IMR-90 (cell line): Measurements from ENCODE around the gene GNA14. TPM values are rescaled to one million over a fixed set of nuclear protein-coding genes. Genes with fewer than 3 reads are reported as not detected.

Source experiments
- ATAC-seq: fragments of 200-7000 bp; cut with Tn5 transposase; 2 replicates; pipeline ENCODE4 v1.9.1; 2020; ENCODE audit warnings: low read depth, mild to moderate bottlenecking, moderate library complexity
- BruUV-seq: library from RNA; stranded (reverse); fragments of 400-500 nt; replicated peaks from 2 replicates; lab custom pipeline; 2021; lab: Mats Ljungman, UMichigan
- CTCF ChIA-PET: fragments of 300-600 bp; formaldehyde crosslinking; extraction: SDS; loops from one replicate; lab custom pipeline; 2021; ENCODE audit warnings: antibody characterized with exemption; lab: Yijun Ruan, JAX
- POLR2A ChIA-PET: fragments of 300-600 bp; sonication (Branson Sonifier 250); formaldehyde crosslinking; loops from one replicate; lab custom pipeline; 2022; ENCODE audit warnings: antibody characterized with exemption; ENCODE audit not compliant: unreplicated experiment; lab: Charles Lee
- DNase-seq: peaks from one replicate; pipeline ENCODE4 v3.0.0; 2013
- H2AFZ ChIP-seq: replicated peaks from 2 replicates; pipeline ENCODE3; 2013; ENCODE audit warnings: low read length, mild to moderate bottlenecking; ENCODE audit not compliant: poor library complexity
- H2AK5ac ChIP-seq: 2 replicates; pipeline ENCODE4 v1.6.1; 2013; ENCODE audit warnings: low read depth, low read length, inconsistent platforms
- H2AK9ac ChIP-seq: replicated peaks from 2 replicates; pipeline ENCODE3; 2013; ENCODE audit warnings: mild to moderate bottlenecking, low read depth, low read length, moderate library complexity; ENCODE audit not compliant: poor library complexity
- H2BK120ac ChIP-seq: 2 replicates; pipeline ENCODE4 v1.6.1; 2013; ENCODE audit warnings: low read depth, low read length, inconsistent platforms
- H2BK15ac ChIP-seq: 3 replicates; pipeline ENCODE4 v1.6.1; 2013; ENCODE audit warnings: low read depth, low read length, inconsistent platforms
- H2BK20ac ChIP-seq: 2 replicates; pipeline ENCODE4 v1.6.1; 2013; ENCODE audit warnings: low read depth, mild to moderate bottlenecking, inconsistent platforms, low read length, moderate library complexity
- H2BK5ac ChIP-seq: 2 replicates; pipeline ENCODE4 v1.6.1; 2013; ENCODE audit warnings: mild to moderate bottlenecking, low read depth, low read length, inconsistent platforms; ENCODE audit not compliant: poor library complexity, severe bottlenecking
- H3K14ac ChIP-seq: replicated peaks from 2 replicates; pipeline ENCODE4 v1.6.1; 2013; ENCODE audit warnings: low read depth, low read length, inconsistent platforms
- H3K18ac ChIP-seq: 2 replicates; pipeline ENCODE4 v1.6.1; 2013; ENCODE audit warnings: low read depth, low read length, control low read depth
- H3K23ac ChIP-seq: 2 replicates; pipeline ENCODE4 v1.6.1; 2013; ENCODE audit warnings: low read depth, low read length, inconsistent platforms
- H3K27ac ChIP-seq: 2 replicates; pipeline ENCODE4 v1.5.1; 2013; ENCODE audit warnings: mild to moderate bottlenecking, control low read depth, low read length; ENCODE audit not compliant: insufficient read depth
- H3K27me3 ChIP-seq: 2 replicates; pipeline ENCODE4 v1.6.1; 2013; ENCODE audit warnings: low read length; ENCODE audit not compliant: control insufficient read depth, insufficient read depth
- H3K36me3 ChIP-seq: 2 replicates; pipeline ENCODE4 v1.6.1; 2013; ENCODE audit warnings: low read length, mixed read lengths; ENCODE audit not compliant: control insufficient read depth, insufficient read depth
- H3K4ac ChIP-seq: 2 replicates; pipeline ENCODE4 v1.6.1; 2013; ENCODE audit warnings: low read depth, low read length, inconsistent platforms
- H3K4me1 ChIP-seq: 2 replicates; pipeline ENCODE4 v1.6.1; 2013; ENCODE audit warnings: low read length, mixed read lengths; ENCODE audit not compliant: control insufficient read depth, insufficient read depth
- H3K4me2 ChIP-seq: 2 replicates; pipeline ENCODE4 v1.6.1; 2013; ENCODE audit warnings: low read depth, mild to moderate bottlenecking, control low read depth, low read length, moderate library complexity
- H3K4me3 ChIP-seq: 2 replicates; pipeline ENCODE4 v1.5.1; 2013; ENCODE audit warnings: low read depth, mild to moderate bottlenecking, control low read depth, low read length, moderate library complexity; ENCODE audit not compliant: insufficient read depth
- H3K56ac ChIP-seq: 2 replicates; pipeline ENCODE4 v1.6.1; 2013; ENCODE audit warnings: low read length, inconsistent platforms; ENCODE audit not compliant: insufficient read depth; ENCODE audit errors: extremely low read depth
- H3K79me1 ChIP-seq, 2 experiments: 2 replicates each; pipeline ENCODE4 v1.6.1; 2013; ENCODE audit warnings: low read length in 2 of 2, inconsistent platforms in 1 of 2, low read depth in 1 of 2
- H3K9ac ChIP-seq: 2 replicates; pipeline ENCODE4 v1.6.1; 2013; ENCODE audit warnings: low read depth, low read length, control low read depth
- H3K9me1 ChIP-seq: 2 replicates; pipeline ENCODE4 v1.6.1; 2013; ENCODE audit warnings: low read length, inconsistent platforms; ENCODE audit not compliant: insufficient read depth
- H3K9me3 ChIP-seq: 2 replicates; pipeline ENCODE4 v1.6.1; 2013; ENCODE audit warnings: low read length; ENCODE audit not compliant: control insufficient read depth, insufficient read depth
- H4K20me1 ChIP-seq: 2 replicates; pipeline ENCODE4 v1.6.1; 2013; ENCODE audit warnings: low read length, inconsistent platforms; ENCODE audit not compliant: insufficient read depth
- H4K5ac ChIP-seq: 2 replicates; pipeline ENCODE4 v1.6.1; 2013; ENCODE audit warnings: mild to moderate bottlenecking, low read depth, low read length, control low read depth
- H4K8ac ChIP-seq, 2 experiments: 2 replicates each; pipeline ENCODE4 v1.6.1; 2013; ENCODE audit warnings: low read depth in 2 of 2, low read length in 2 of 2, control low read depth in 1 of 2, inconsistent platforms in 1 of 2
- H4K91ac ChIP-seq: 2 replicates; pipeline ENCODE4 v1.6.1; 2013; ENCODE audit warnings: low read depth, low read length, inconsistent platforms; ENCODE audit not compliant: insufficient read depth
- BHLHE40 ChIP-seq: fragments of 150-350 bp; IDR thresholded peaks from 2 replicates; pipeline ENCODE4 v1.6.1; 2016; ENCODE audit warnings: mild to moderate bottlenecking, low read depth, low read length
- CEBPB ChIP-seq: IDR thresholded peaks from 2 replicates; pipeline ENCODE4 v1.6.1; 2012; ENCODE audit warnings: low read depth, low read length, improper control_type of control experiment
- CHD1 ChIP-seq: IDR thresholded peaks from 2 replicates; pipeline ENCODE4 v1.6.1; 2012; ENCODE audit warnings: low read depth, low read length, improper control_type of control experiment
- ELK1 ChIP-seq: fragments of 150-350 bp; IDR thresholded peaks from 2 replicates; pipeline ENCODE4 v1.6.1; 2016; ENCODE audit warnings: low read depth, mild to moderate bottlenecking, low read length, moderate library complexity, borderline replicate concordance
- FOS ChIP-seq: fragments of 150-350 bp; IDR thresholded peaks from 2 replicates; pipeline ENCODE4 v1.6.1; 2016; ENCODE audit warnings: low read depth, low read length
- MAFK ChIP-seq: IDR thresholded peaks from 2 replicates; pipeline ENCODE4 v1.6.1; 2012; ENCODE audit warnings: low read depth, low read length, improper control_type of control experiment
- MAZ ChIP-seq: IDR thresholded peaks from 2 replicates; pipeline ENCODE4 v1.6.1; 2012; ENCODE audit warnings: low read depth, mild to moderate bottlenecking, low read length, improper control_type of control experiment, moderate library complexity, borderline replicate concordance
- MXI1 ChIP-seq: IDR thresholded peaks from 2 replicates; pipeline ENCODE4 v1.6.1; 2012; ENCODE audit warnings: low read depth, mild to moderate bottlenecking, low read length, moderate library complexity, borderline replicate concordance
- NFE2L2 ChIP-seq: fragments of 150-350 bp; IDR thresholded peaks from 2 replicates; pipeline ENCODE4 v1.6.1; 2016; ENCODE audit warnings: low read depth, mild to moderate bottlenecking, low read length
- POLR2A ChIP-seq: IDR thresholded peaks from 2 replicates; pipeline ENCODE4 v1.6.1; 2012; ENCODE audit warnings: mild to moderate bottlenecking, low read depth, low read length
- RAD21 ChIP-seq: IDR thresholded peaks from 2 replicates; pipeline ENCODE4 v1.6.1; 2012; ENCODE audit warnings: low read length, improper control_type of control experiment
- RCOR1 ChIP-seq: IDR thresholded peaks from 2 replicates; pipeline ENCODE4 v1.6.1; 2012; ENCODE audit warnings: mild to moderate bottlenecking, low read length, improper control_type of control experiment; ENCODE audit not compliant: insufficient replicate concordance
- RFX5 ChIP-seq: IDR thresholded peaks from 2 replicates; pipeline ENCODE4 v1.8.0; 2012; ENCODE audit warnings: low read depth, mild to moderate bottlenecking, low read length, moderate library complexity
- SMC3 ChIP-seq: fragments of 150-350 bp; IDR thresholded peaks from 2 replicates; pipeline ENCODE4 v1.6.1; 2016; ENCODE audit warnings: low read depth, mild to moderate bottlenecking, antibody characterized with exemption, low read length, moderate library complexity
- WGBS, 2 experiments: methylation state at CpG; one replicate each; pipeline versions ENCODE4 v1.1.5 to v1.1.7; 2013; ENCODE audit warnings: missing lambda C conversion rate in 2 of 2; ENCODE audit not compliant: insufficient read length in 1 of 2; ENCODE audit errors: extremely low coverage in 2 of 2; 5-methylcytosine and 5-hydroxymethylcytosine counted together
- dilution Hi-C: fragments of 300-500 bp; cut with HindIII; formaldehyde crosslinking; loops from one replicate; pipeline ENCODE4 v1.14.3; 2018; ENCODE audit warnings: low sequenced_read_pairs; ENCODE audit not compliant: unreplicated experiment
- in situ Hi-C: fragments of 300-500 bp; cut with MboI; formaldehyde crosslinking; loops from 3 replicates; pipeline ENCODE4 v1.14.3; 2019; ENCODE audit warnings: low sequenced_read_pairs, inconsistent platforms, mixed read lengths
- intact Hi-C: fragments of 100-400 bp; cut with micrococcal nuclease; formaldehyde crosslinking; loops from 2 replicates; pipeline ENCODE4 v1.10.0; 2022
- polyA plus RNA-seq, 3 experiments: library from polyadenylated mRNA; depleted of rRNA; stranded (reverse); fragments of >200 nt; gene quantifications; 2 replicates each; pipeline ENCODE4 v1.2.3, GENCODE V29; 2012; ENCODE audit warnings: low replicate concordance in 1 of 3
- total RNA-seq: library from RNA; depleted of rRNA; stranded (reverse); fragments of >200 nt; gene quantifications from 2 replicates; pipeline ENCODE4 v1.2.3, GENCODE V29; 2012
- TF ChIP-seq, protein P1 (sequence below): fragments of 150-350 bp; IDR thresholded peaks from 2 replicates; pipeline ENCODE4 v1.6.1; 2017; ENCODE audit warnings: mild to moderate bottlenecking, antibody characterized with exemption, low read length, low read depth
- TF ChIP-seq, protein P2 (sequence below): conservative IDR thresholded peaks from 2 replicates; pipeline ENCODE4 v1.5.1; 2012; ENCODE audit warnings: mild to moderate bottlenecking, low read depth, low read length, improper control_type of control experiment

GNA14 gene
- total and polyA plus RNA-seq, 2 of the 4 experiments (the other 2 are of a cell fraction), result under 0.01 to 0.03 TPM

DNA sequence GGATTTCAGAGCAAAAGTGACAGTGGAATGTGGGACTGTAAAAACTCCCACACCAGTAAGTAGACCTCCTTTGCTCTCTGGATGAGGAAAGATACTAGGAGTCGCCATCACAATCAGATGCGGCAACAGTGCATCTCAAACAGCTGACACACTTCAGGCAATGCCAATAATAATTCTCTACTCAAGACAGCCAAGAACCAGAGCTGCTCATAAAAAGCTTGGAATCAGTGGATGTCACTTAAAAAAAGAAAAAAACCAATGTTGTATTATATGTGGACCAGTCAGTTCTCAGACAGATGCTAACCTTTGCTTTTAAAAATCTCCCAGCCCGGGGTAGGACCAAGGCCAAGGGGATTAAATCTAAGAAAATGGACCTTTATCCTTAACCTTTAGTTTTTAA, 185.0 kb downstream of the GNA14 start:
- Histone ChIP-seq H2BK15ac (no peak overlapping the region), H3K14ac (no peak overlapping the region; the same call in 1 of the 2 replicates), H2BK20ac (no peak overlapping the region), H4K20me1 (no peaks in the 10 kb centered on the region), H4K91ac (no peak overlapping the region), H3K4me3 (no peak overlapping the region), H2BK5ac (no peak overlapping the region), H3K56ac (no peak overlapping the region), H3K4ac (no peak overlapping the region), H2BK120ac (no peak overlapping the region), H3K9me3 (no peaks in the 10 kb centered on the region), H2AK9ac (no peak overlapping the region), H3K18ac (no peak overlapping the region), H2AK5ac (no peak overlapping the region), H3K23ac (no peak overlapping the region), H3K36me3 (no peaks in the 10 kb centered on the region), H3K9me1 (no peaks in the 10 kb centered on the region), H3K27me3 (no peaks in the 10 kb centered on the region), H3K27ac (no peak overlapping the region), H4K5ac (no peak overlapping the region), H3K4me1 (no peaks in the 10 kb centered on the region), H3K4me2 (no peak overlapping the region), H2AFZ (no peak overlapping the region), H3K9ac (no peak overlapping the region), H3K79me1 (no peaks in the 10 kb centered on the region), H4K8ac (no peak overlapping the region)
- in situ Hi-C loops (no loop called here), intact Hi-C loops (no loop called here), dilution Hi-C loops (no loop called here)
- TF ChIP-seq MXI1 (no peak), POLR2A (no peak), ELK1 (no peak), RAD21 (no peak), CEBPB (no peak), NFE2L2 (no peak), RFX5 (no peak), SMC3 (no peak), BHLHE40 (no peak), RCOR1 (no peak), MAZ (no peak), MAFK (no peak), CHD1 (no peak), FOS (no peak)
- TF ChIP-seq, protein P1, sequence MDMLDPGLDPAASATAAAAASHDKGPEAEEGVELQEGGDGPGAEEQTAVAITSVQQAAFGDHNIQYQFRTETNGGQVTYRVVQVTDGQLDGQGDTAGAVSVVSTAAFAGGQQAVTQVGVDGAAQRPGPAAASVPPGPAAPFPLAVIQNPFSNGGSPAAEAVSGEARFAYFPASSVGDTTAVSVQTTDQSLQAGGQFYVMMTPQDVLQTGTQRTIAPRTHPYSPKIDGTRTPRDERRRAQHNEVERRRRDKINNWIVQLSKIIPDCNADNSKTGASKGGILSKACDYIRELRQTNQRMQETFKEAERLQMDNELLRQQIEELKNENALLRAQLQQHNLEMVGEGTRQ, result no peak
- TF ChIP-seq, protein P2, sequence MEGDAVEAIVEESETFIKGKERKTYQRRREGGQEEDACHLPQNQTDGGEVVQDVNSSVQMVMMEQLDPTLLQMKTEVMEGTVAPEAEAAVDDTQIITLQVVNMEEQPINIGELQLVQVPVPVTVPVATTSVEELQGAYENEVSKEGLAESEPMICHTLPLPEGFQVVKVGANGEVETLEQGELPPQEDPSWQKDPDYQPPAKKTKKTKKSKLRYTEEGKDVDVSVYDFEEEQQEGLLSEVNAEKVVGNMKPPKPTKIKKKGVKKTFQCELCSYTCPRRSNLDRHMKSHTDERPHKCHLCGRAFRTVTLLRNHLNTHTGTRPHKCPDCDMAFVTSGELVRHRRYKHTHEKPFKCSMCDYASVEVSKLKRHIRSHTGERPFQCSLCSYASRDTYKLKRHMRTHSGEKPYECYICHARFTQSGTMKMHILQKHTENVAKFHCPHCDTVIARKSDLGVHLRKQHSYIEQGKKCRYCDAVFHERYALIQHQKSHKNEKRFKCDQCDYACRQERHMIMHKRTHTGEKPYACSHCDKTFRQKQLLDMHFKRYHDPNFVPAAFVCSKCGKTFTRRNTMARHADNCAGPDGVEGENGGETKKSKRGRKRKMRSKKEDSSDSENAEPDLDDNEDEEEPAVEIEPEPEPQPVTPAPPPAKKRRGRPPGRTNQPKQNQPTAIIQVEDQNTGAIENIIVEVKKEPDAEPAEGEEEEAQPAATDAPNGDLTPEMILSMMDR, result no peak
- no TSS peak for BruUV-seq
- ChIA-PET CTCF (interaction anchor here (0.7 to 0.8 kb wide), 2 partner anchors 23 to 326 kb away, joined by 3 read pairs; no protein-coding TSS in a partner anchor), POLR2A (no interaction called here)
- ATAC-seq, result no peak
- no CpG with 5 or more reads among the region's 3 CpGs for WGBS, 2 experiments
- DNase-seq, result no peak
